Ishikawa (cell line): Measurements from ENCODE around the gene PARP11.

ENCODE experiments used
- CEBPB ChIP-seq: IDR thresholded peaks from 2 replicates; pipeline ENCODE4 v1.6.1; 2012
- CREB1 ChIP-seq: IDR thresholded peaks from 2 replicates; pipeline ENCODE4 v1.6.1; 2012; ENCODE audit warnings: low read depth
- EGR1 ChIP-seq: IDR thresholded peaks from 2 replicates; pipeline ENCODE4 v1.6.1; 2012
- EP300 ChIP-seq: IDR thresholded peaks from 2 replicates; pipeline ENCODE4 v1.6.1; 2012; ENCODE audit warnings: borderline replicate concordance
- FOXM1 ChIP-seq: IDR thresholded peaks from 2 replicates; pipeline ENCODE4 v1.6.1; 2012; ENCODE audit warnings: low read depth, borderline replicate concordance
- MAX ChIP-seq: IDR thresholded peaks from 2 replicates; pipeline ENCODE4 v1.6.1; 2012
- NFIC ChIP-seq: IDR thresholded peaks from 2 replicates; pipeline ENCODE4 v1.6.1; 2012
- RAD21 ChIP-seq: IDR thresholded peaks from 2 replicates; pipeline ENCODE4 v1.6.1; 2012; ENCODE audit warnings: low read depth
- REST ChIP-seq: IDR thresholded peaks from 2 replicates; pipeline ENCODE4 v1.6.1; 2012; ENCODE audit warnings: low read depth, mild to moderate bottlenecking
- TAF1 ChIP-seq: IDR thresholded peaks from 2 replicates; pipeline ENCODE4 v1.6.1; 2012; ENCODE audit warnings: low read depth, mild to moderate bottlenecking
- TCF12 ChIP-seq: IDR thresholded peaks from 2 replicates; pipeline ENCODE4 v1.6.1; 2012; ENCODE audit warnings: low read depth
- TEAD4 ChIP-seq: IDR thresholded peaks from 2 replicates; pipeline ENCODE4 v1.6.1; 2012
- USF1 ChIP-seq: IDR thresholded peaks from 2 replicates; pipeline ENCODE4 v1.6.1; 2012
- YY1 ChIP-seq: IDR thresholded peaks from 2 replicates; pipeline ENCODE4 v1.6.1; 2012; ENCODE audit warnings: low read depth
- ZBTB7A ChIP-seq: IDR thresholded peaks from 2 replicates; pipeline ENCODE4 v1.6.1; 2012; ENCODE audit warnings: low read depth

PARP11 gene

GRCh38 chr12:3836641-3837040 lies 36.6 kb downstream of the PARP11 start:
- TF ChIP-seq REST (no peak), RAD21 (no peak), TAF1 (no peak), CEBPB (no peak), FOXM1 (no peak), CREB1 (no peak), EP300 (no peak), TCF12 (no peak), EGR1 (no peak), ZBTB7A (no peak), NFIC (no peak), YY1 (no peak), MAX (no peak), USF1 (no peak), TEAD4 (no peak)

GRCh38 chr12:3835914-3836313 lies 37.3 kb downstream of the PARP11 start:
- TF ChIP-seq TCF12 (no peak), YY1 (no peak), USF1 (no peak)

- TF ChIP-seq CEBPB (no peak), YY1 (no peak), FOXM1 (no peak), TCF12 (no peak), MAX (no peak), RAD21 (no peak), EGR1 (no peak), REST (no peak), TAF1 (no peak)
These were observed 38.4 kb downstream of the PARP11 start for GRCh38 chr12:3834774-3835173.

- TF ChIP-seq TAF1 (no peak), REST (no peak), CEBPB (no peak), TEAD4 (no peak), RAD21 (no peak), MAX (no peak), CREB1 (no peak), EGR1 (no peak), FOXM1 (no peak), NFIC (no peak), USF1 (no peak), EP300 (no peak), TCF12 (no peak), ZBTB7A (no peak), YY1 (no peak)
These were observed 39.4 kb downstream of the PARP11 start for GRCh38 chr12:3833670-3834310.
